Measurements from ENCODE around the gene AQP4.

AQP4 gene

GRCh38 chr18:26894426-26894825, 28.9 kb upstream of the AQP4 start:
- H3K4me3 ChIP-seq (ENCODE audit: low read depth, low read length), result no peak overlapping the region
- DNase-seq (ENCODE audit: low read depth), result no peak
- TF ChIP-seq, protein P1, sequence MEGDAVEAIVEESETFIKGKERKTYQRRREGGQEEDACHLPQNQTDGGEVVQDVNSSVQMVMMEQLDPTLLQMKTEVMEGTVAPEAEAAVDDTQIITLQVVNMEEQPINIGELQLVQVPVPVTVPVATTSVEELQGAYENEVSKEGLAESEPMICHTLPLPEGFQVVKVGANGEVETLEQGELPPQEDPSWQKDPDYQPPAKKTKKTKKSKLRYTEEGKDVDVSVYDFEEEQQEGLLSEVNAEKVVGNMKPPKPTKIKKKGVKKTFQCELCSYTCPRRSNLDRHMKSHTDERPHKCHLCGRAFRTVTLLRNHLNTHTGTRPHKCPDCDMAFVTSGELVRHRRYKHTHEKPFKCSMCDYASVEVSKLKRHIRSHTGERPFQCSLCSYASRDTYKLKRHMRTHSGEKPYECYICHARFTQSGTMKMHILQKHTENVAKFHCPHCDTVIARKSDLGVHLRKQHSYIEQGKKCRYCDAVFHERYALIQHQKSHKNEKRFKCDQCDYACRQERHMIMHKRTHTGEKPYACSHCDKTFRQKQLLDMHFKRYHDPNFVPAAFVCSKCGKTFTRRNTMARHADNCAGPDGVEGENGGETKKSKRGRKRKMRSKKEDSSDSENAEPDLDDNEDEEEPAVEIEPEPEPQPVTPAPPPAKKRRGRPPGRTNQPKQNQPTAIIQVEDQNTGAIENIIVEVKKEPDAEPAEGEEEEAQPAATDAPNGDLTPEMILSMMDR (IDR thresholded peaks at IDR 0.05; ENCODE audit: low read depth, low read length, missing control alignments), result no peak

GRCh38 chr18:26893996-26894395, 28.5 kb upstream of the AQP4 start:
- DNase-seq (ENCODE audit: low read depth), result no peak
- no peak overlapping the region for H3K4me3 ChIP-seq (ENCODE audit: low read depth, low read length)
- TF ChIP-seq, protein P1 (IDR thresholded peaks at IDR 0.05; ENCODE audit: low read depth, low read length, missing control alignments), result no peak

- TF ChIP-seq, protein P1 (IDR thresholded peaks at IDR 0.05; ENCODE audit: low read depth, low read length, missing control alignments), result no peak
- no peak overlapping the region for H3K4me3 ChIP-seq (ENCODE audit: low read depth, low read length)
- DNase-seq (ENCODE audit: low read depth), result no peak
Observed at GRCh38 chr18:26888259-26888658, 22.8 kb upstream of the AQP4 start.

DNA sequence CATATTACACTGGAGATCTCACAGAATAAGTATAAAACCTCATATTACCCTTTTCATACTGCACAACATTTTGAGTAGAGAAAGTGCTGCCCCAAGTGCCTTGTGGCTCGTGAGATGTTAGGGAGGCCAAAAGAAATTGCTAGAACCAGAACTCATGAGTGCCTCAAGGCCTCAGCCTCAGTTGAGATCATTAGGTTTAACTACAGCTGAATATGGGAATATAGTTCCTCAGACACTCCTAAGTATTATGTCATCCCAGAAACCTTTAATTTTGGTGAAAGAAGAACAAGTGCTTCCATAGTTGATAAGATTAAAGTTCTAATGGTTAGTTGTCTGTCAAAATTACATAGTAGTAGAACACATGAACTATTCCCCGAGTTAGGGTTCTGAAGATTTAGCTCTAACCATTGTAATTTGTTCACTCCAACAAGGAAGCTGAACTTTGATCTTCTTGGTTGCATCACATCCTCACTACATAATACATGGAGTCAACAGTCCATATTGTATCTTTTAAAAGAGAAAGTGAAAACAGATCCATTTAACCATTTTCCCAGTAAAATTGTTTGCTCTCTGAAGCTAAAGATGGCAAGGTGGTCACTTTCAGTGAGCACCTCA, 9.6 kb upstream of the AQP4 start:
- H3K4me3 ChIP-seq (ENCODE audit: low read depth, low read length), result no peak overlapping the region
- no peak for DNase-seq (ENCODE audit: low read depth)
- TF ChIP-seq, protein P1 (IDR thresholded peaks at IDR 0.05; ENCODE audit: low read depth, low read length, missing control alignments), result no peak

- TF ChIP-seq, protein P1 (IDR thresholded peaks at IDR 0.05; ENCODE audit: low read depth, low read length, missing control alignments), result no peak
- no peak for DNase-seq (ENCODE audit: low read depth)
- no peak overlapping the region for H3K4me3 ChIP-seq (ENCODE audit: low read depth, low read length)
Observed at GRCh38 chr18:26874283-26874682, 8.8 kb upstream of the AQP4 start.

- TF ChIP-seq, protein P1 (IDR thresholded peaks at IDR 0.05; ENCODE audit: low read depth, low read length, missing control alignments), result no peak
- peak; percentile 13 for DNase-seq (ENCODE audit: low read depth)
- no peak overlapping the region for H3K4me3 ChIP-seq (ENCODE audit: low read depth, low read length)
Observed at GRCh38 chr18:26869640-26870039, 4.1 kb upstream of the AQP4 start.

GRCh38 chr18:26868968-26869586, 3.6 kb upstream of the AQP4 start:
- TF ChIP-seq, protein P1 (IDR thresholded peaks at IDR 0.05; ENCODE audit: low read depth, low read length, missing control alignments), result no peak
- no peak for DNase-seq (ENCODE audit: low read depth)
- H3K4me3 ChIP-seq (ENCODE audit: low read depth, low read length), result no peak overlapping the region

All from GM12864 (cell line).